EL (cell line): ENCODE results near the gene VDR.
A peak's percentile ranks its signal among the peaks of the same experiment; 100 is the strongest.

Source experiments
- DNase-seq: peaks from one replicate; pipeline ENCODE4 v3.0.0-alpha.2; 2016

The VDR gene

DNA sequence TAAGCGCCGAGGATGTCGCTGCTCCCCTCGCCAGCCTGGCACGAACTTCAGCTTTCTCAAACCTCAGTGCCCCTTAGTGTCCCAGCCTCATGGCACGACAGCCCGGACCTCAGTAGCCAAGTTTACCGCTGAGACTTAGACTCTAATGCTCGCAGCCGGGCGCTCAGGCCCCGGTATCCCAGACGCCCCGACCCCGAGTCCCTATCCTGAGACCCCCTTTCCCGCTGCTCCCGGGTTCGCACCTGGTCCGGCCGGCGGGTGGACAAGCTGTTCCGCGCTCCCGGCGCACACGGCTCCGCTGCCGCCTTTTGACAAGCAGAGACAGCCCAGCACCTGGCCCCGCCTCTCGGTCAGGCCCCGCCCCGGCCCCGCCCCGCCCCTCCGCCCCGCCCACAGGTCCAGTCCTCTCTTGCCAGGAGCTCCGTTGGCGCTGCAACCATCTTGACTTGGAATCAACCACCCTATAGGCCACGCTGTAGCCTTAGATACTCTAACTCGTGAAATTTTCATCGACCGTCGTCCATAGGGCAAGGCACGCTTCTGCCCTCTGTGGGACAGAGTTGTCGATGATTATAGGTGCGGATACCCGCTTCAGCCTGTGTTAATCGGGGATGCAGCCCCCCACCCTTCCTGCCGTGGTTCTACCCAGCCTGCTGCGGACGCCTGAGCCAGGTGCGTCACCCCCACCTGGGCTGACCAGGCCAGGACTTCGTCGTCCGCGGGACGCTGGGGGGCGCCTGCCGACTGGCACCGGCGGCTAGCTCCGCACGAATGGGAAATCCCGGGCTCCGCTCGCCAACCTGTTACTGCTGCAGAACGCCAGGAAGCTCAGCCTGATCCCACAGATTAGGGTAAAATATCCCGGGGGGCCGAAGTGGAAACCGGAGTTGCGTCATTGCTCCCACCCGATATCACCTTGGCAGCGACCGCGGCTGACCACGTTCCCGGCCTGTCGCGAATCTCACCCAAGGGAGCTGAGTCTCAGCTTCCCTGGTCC is at the start of gene VDR:
Gene VDR (minus strand): TSS at position 282 of the 997 bp plus-strand sequence. CDS start 25,881 bp downstream, outside the sequence.
- DNase-seq: peak; percentile 83

DNA sequence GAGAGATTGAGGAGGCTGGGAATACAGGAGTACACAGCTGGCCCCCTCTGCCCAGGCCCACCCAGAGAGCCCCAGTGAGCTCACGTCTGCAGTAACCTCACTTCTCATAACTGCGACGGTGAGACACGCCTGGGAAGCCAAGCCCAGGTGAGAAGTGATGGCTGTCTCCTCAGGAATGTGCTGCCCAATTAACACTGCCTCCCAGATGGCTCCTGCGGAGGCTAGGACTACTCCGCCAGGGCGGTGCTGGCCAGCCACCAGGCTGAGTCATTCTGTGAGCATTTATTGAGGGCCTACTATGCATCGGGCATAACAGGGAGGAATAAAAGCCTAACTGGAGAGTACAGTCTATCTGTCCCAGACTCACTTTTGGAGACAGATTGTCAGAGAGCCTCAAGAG is 49.3 kb upstream of the VDR start:
- DNase-seq: peak; percentile 28

DNA sequence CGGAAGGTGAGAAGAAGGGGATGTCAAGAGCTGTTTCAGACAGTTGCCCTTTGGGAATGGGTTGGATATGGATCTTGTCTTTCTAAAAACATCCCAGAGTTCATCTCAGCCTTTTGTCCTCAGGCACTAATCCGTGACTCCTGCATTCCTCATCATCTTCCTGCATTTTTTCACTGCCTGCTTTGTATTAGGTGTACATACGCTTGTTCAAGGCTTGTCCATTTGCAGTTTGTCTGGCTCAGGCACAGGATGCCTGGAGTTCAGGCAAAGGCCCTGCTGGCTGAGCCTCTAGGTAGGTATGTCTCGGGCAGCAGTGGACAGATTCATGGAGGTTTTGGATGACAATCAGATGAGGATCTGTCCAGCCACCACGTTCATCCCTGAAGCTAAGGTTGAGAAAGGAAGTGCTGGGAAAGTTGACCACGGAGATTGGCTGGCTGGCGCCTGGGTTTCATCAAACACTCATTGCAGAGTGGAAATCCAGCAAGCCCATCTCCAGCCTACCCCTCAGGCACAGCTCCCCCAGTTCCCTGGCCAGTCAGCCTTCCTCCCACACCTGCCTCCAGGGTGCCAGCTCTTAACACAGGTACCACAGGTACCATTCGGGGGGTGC is 46.2 kb upstream of the VDR start:
- peak; percentile 52 for DNase-seq

DNA sequence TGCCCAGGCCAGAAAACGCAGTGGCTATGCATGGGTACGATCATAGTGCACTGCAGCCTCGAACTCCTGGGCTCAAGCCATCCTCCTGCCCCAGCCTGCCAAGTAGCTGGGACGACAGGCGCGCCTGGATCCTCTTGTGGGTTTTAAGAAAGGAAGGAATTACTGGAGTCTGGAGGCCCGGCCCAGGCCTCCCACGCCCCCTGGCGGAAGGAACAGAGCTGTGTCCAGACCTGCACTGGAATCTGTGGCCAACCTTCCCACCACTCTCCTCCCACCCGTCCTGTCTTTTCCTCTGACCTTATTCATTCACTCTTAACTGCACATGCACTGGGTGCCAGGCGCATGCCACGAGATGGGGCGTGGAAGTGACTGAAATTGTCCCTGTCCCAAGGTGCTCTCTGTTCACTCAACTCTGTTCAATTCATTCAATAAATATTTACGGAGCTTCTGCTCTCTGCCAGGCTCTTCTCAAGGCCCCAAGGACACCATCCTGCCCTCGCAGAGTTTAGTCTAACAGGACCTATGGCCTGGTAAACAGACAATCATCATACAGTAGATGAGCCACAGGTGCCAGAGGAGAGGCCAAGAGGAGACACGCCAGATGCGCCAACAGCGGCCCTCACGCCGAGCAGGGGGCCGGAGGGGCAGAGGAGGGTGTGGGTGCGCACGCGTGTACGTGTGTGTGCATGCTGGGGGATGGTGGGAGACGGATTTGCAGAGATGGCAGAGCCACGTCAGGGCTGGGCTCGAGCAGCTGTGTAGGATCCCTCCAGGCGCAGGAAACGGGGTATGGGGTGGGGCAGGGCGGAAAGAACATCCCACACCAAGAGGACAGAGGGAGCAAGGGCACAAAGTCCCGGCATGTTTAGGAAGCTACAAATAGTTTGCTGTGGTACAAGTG is 44.9 kb upstream of the VDR start:
- DNase-seq: peak; percentile 80

DNA sequence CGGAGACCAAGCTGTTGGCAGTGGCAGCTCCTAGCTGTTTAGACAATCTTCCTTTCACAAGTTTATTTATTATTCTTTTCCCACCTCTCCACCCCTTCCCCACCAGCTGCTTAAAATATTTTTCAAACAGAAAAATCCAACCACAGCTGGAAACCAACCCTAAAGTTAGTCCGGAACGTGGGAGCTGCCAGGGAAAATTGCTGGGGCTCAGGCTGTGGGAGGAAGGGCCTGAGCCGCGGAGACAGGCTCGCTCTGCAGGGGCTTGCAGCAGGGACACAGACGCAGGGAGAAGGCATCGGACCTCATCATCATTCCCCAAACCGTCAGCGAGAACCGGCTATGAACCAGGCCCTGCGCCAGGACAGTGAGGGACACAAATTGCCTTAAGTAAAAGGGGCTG is 42.5 kb upstream of the VDR start:
- DNase-seq: no peak

DNA sequence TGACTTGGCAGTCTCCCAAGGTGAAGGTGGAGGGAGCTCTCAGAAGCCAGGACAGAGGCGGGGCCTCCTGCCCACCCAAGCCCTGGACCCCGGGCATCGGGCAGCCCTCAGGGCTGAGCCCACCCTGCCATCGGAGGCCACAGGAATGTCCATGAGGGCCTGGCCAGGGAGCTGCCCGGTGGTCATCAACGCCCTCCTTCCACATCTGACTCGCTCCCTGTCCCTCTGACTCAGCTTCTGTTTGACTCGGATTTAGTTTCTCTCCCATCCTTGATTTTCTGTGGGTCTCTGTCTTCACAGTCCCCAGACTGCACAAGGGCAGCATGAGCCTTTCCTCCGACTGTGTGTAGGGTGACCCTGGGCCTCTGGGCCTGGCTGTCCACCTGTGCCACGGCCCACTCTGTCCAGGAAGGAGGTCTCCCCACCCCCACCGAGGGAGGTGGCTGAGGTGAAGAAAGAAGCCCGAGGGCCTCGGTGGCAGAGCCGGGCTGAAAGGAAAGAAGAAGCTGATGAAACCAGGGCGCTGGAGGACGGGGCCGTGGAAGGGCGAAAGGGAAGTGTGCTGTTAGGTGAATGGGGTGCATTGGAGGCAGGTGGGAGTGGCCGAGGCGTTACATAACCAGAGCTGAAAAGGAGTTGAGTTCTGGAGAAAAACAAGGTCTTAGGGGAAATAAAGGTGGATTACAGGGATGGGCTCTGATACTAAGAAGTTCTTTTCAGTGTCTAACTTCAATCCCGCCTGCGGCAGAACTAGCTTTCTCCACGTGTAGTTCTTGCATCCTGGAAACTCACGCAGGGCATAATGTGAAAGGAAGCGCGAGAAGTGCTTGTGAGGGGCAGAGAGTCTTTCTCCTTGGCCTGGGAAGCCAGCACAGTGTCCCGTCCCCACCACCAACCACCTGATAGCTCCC is 41.9 kb upstream of the VDR start:
- peak; percentile 50 for DNase-seq

DNA sequence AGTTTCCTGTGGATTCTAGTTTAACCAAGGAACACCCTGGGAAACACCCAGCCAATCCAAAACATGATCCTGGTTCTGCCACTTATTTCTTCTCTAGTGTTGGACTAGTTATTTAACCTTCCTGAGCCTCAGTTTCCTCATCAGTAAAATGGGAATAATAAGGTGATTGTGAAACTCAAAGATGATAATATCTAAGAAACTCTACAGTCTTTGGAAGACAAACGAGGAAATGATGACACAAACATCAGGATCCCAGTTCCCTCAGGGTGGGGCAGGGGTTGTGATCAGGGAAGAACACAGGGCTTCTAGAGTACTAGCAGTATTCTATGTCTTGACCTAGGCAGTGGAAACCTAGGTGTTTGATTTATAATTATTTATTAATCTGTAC is 40.5 kb upstream of the VDR start:
- DNase-seq: no peak

DNA sequence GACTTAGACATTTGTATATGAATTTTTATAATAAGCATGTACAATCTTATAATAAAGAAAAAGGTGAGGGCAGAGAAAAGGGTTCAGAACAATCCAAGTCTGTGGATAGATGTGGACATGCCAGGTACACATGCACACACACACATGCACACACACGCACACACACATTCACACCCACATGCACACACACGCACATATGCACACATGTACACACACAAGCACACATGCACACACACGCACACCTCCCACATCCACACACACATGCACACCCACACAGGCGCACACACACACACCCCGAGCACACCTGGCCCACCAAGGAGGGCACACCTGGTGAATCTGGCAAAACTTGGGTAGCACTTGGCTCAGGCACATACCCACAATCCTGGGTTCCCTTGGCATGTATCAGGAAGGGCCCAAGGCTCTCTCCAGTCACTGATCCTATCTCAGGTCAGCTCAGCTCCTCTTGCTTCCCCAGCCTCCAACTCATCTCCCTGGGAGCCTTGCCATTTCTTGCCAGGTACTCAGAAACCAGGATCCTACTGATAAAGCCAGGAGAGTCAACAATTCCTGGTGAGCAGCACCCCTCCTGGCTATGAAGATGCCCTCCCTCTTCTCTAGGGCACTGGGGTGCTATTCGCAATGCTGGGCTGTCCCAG is 40.0 kb upstream of the VDR start:
- DNase-seq: no peak

DNA sequence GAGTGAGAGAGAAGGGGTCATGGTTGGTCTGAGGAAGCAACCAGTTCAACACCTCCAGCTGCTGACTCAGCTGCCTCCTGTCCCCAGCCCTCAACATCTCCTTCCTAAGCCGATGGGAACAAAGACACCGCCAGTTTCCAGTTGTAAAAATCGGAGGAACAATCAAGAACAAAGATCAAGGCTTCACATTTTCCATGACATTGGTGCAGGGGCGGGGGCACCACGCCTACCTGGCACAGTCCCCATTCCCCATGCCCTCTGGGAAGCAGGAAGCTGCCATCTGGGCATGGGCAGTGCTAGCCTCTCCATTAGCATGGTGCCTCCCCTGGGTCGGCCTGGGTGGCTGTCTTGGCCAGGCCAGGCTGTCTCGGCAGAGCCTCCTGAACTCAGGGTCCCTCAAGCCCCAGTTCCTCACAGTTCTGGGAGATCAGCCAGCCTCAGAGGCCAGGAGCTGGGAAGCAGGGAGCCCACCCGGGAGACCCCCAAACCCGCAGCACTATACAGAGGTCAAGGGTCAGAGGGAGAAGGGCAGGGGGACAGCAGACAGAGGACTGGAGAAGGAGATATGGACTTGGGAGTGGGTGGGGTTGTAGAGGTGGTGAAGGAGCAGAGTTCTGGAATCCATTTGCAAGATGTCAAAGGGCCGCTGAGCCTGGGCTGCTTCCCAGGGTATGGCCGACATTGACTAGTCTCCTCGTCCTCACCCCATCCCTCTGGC is 39.0 kb upstream of the VDR start:
- no peak for DNase-seq

DNA sequence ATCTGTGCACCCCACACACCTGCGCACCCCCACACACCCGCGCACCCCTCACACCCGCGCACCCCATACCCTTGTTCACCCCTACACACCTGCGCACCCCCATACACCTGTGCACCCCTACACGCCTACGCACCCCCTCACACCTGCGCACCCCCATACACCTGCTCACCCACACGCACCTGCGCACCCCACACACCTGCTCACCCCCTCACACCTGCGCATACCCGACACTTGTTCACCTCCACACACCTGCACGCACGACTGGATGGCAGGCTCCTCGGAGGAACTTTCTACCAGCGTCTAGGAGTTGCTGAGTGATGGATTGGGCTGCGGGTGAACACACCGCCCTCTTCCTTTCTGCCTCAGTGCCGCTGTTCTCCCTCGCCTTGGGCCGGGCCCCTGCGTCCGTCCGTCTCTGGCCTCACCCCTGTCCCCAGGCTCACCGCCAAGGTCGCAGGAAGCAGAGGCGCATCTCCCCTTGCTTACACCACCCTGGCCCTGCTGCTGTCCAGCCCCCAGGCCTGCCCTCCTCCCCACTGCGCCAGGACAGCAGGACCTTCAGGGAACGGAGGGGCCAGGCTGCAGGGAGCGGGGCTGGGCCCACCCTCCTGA is 37.9 kb upstream of the VDR start:
- DNase-seq: no peak

DNA sequence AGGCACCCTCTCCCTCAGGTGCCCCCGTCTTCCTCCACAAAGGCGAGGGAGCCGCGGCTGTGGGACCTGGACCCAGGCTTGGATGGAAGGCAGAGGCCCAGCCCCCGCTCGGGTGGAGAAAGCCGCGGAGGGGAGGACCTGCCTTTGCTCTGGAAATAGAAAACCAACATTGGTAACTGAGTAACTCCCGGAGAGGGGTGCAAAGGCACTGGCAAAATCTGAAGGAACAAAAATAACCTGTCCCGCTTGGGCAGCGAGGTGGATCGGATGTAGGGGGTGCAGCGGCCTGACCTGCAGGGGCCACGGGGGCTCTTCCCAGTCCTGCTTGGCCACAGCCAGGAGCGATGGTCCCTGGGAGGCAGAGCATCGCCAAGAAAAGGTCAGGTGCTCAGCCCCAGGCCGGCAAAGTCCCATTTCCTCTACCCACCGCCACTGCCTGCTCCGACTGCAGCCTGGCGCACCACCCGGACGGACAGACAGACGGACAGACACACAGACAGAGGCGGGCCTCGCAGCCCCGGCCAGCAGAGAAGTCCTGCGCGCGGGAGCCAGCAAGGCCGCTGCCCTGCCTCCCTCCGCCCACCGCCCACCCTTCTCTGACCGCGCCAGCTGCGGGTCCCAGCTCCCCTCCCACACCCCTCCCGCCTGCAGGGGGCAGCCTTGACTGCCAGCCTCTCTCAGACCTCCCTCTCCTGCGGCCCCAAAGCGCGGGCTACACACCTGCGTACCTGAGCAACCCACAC is 37.2 kb upstream of the VDR start:
- DNase-seq: no peak

DNA sequence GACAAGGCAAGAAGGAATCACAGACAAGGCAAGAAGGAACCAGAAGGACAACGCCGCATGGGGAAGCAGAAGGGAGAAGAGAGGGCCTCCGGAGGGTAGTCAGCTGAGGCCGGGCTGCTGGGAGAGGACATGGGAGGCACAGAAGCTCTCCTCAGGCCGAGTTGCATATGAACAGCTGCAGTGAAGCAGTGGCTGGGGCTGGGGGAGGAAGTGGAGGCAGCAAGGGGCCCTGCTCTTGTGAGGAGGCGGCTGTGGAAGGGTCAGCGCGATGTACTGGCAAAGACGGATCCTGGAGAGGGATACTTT is 36.6 kb upstream of the VDR start:
- no peak for DNase-seq

DNA sequence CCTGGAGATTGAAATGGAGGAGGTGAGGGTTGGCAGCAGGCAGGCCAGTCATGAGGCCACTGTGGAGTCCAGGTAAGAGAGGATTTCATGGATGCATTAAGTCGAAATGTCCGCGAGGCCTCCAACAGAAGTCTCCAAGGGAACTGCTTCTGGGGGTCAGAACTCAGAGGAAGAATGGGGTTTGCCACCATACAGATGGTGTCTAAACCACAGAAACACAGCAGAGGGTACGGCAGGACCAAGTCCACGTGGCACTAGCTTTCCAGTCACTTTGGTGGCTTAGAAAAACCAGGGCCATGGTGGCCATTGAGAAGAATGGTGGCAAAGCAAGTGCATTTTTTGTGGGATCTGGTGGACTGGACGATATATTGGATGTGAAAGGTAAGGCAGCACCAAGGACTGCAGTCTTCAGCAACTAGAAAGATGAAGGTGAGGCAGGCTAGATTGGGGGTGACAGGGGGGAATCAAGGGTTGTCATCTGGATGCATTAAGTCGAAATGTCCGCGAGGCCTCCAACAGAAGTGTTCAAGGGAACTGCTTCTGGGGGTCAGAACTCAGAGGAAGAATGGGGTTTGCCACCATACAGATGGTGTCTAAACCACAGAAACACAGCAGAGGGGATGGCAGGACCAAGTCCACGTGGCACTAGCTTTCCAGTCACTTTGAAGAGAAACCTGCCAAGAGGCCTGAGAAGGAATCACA is 36.1 kb upstream of the VDR start:
- no peak for DNase-seq

DNA sequence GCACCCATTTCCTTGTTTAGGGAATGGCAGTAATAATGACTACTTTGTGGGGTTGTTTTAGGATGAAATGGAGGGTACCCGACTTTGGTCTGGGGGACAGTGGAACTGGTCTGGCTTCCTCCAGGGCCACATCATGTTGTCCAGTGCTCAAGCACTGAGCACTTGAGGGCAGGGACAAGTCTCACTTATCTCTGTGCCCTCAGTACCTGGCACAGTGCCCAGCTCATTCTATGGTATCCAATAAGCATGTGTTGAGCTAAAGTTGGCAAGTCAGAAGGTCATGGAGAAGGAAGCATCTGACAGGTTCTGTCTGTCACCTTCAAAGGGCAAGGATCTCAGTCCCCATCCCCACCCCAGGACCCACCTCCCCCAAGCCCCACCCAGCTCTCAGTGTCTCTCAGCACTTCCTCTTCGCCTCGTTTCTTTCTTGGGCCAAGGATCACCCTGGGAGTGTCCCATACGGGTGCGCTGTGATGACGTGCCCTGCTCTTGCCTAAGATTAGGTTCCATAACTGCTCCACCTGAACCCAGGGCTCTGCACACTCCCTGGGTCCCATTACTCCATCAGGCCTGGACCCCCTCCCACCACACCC is 34.3 kb upstream of the VDR start:
- no peak for DNase-seq

DNA sequence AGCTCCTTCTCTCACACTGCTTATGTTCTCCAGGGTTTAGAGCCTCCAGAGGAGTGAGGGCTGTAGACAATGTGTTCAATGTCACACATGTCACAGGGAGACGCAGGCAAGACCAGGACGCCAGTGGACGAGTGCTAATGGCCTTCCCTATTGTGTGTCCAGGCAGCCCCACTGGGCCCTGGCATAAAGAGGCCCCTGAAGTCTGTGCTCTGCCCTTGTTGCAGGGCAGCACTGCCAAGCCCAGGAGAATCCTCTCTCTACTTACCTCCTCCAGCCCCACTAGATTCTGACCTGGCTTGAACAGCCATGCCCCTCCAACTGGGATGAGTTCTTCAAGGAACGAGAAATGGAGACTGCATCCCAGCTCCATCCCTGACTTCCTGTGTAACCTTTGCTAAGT is 33.8 kb upstream of the VDR start:
- DNase-seq: no peak

DNA sequence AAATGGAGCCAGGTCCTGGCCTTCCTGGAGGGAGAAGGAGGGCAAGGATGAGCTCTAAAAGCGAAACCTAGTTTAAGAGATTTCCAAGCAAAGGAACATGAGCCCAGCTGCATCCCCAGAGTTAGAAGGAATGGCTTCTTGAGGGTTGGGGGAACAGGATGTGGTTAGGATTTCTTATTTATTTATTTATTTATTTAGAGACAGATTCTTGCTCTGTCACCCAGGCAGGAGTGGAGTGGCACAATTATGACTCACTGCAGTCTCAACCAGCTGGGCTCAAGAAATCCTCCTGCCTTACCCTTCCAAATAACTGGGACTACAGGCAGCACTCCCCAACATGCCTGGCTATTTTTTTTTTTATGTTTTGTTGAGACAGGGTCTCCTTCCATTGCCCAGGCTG is 33.3 kb upstream of the VDR start:
- peak; percentile 84 for DNase-seq

DNA sequence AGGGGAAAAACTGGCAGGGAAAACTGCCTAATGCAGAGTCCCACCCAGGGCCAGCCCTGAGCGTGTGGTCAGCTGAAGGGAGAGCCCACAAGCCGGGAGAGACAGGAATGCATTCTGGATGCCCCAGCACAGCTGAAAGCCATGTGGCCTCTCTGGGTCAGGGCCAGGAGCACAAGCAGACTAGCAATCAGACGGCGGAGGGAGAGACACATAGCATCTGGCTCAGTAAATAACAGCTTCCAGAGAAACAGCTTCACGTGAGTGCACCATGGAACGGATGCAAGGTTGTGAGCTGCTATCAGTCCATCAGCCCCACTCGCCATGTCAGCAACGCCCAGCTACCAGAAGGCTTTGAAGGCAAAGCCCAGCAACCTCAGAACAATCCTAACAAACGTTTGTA is 30.4 kb upstream of the VDR start:
- DNase-seq: peak; percentile 85

DNA sequence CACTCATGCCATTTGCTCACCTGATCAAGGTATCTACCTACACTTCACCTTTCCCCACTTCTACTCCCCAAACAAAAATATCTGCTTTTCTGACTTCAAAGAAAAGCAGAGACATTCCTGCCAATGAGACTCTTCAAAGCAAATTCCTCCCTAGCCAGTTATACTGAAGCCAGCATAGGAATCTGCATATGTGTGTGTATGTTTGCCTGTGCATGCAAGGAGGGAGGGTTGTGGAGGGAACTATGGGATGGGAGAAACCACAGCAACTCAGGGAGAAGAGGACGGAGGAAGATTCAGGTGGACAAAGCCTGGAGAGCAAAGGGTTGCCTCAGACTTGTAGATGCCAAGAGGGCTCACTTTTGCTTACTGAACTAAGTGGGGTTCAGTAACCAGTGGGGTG is 26.4 kb upstream of the VDR start:
- no peak for DNase-seq

DNA sequence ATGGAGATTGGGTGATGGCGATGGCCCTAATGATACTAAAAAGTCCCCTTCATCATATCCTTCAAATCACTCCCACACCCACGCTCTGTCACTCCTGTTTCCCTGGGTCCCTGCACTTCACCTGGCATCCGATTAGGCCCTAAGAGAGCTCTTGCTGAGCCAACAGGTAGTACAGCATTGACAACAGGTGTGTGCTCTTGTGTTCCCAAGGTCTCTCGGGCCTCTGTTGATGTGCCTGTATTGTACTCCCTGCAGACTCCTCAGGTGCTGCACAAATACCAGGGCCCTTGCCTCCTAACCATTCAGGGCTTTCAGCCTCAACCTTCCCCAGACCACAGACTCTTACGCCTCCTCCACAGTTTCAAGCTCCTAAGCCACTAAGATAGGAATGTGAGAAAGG is 25.8 kb upstream of the VDR start:
- no peak for DNase-seq
